ENCODE data around the gene ERFL. TPM values are rescaled to one million over a fixed set of nuclear protein-coding genes. Genes with fewer than 3 reads are reported as not detected.

Gene ERFL
- total RNA-seq, 1 donor from 2014 or later: 0.46 TPM

- Mint-ChIP-seq H3K27me3 (ENCODE audit: unreplicated experiment) (peaks cover 29% of the 10 kb centered on the region), H3K27ac (ENCODE audit: unreplicated experiment) (no peak overlapping the region), H3K9me3 (ENCODE audit: unreplicated experiment) (no peaks in the 10 kb centered on the region), H3K4me3 (ENCODE audit: unreplicated experiment) (peak overlapping the region; percentile 90), H3K4me1 (ENCODE audit: unreplicated experiment) (peaks cover 12% of the 10 kb centered on the region), H3K36me3 (ENCODE audit: low read depth, unreplicated experiment) (peaks cover 10% of the 10 kb centered on the region)
- DNase-seq (ENCODE audit: low spot score): no peak
- no peak for TF ChIP-seq CTCF (IDR thresholded peaks at IDR 0.05; ENCODE audit: unreplicated experiment)
These were observed 604 bp downstream of the ERFL start for GRCh38 chr19:41927497-41928192.

GRCh38 chr19:41926763-41927496 lies 1.3 kb downstream of the ERFL start:
- Mint-ChIP-seq H3K27me3 (ENCODE audit: unreplicated experiment) (peaks cover 31% of the 10 kb centered on the region), H3K27ac (ENCODE audit: unreplicated experiment) (no peak overlapping the region), H3K4me3 (ENCODE audit: unreplicated experiment) (no peak overlapping the region), H3K36me3 (ENCODE audit: low read depth, unreplicated experiment) (peaks cover 10% of the 10 kb centered on the region), H3K4me1 (ENCODE audit: unreplicated experiment) (peaks cover 16% of the 10 kb centered on the region), H3K9me3 (ENCODE audit: unreplicated experiment) (no peaks in the 10 kb centered on the region)
- no peak for TF ChIP-seq CTCF (IDR thresholded peaks at IDR 0.05; ENCODE audit: unreplicated experiment)
- DNase-seq (ENCODE audit: low spot score): no peak

- Mint-ChIP-seq H3K9me3 (ENCODE audit: unreplicated experiment) (no peaks in the 10 kb centered on the region), H3K4me3 (ENCODE audit: unreplicated experiment) (no peak overlapping the region), H3K27ac (ENCODE audit: unreplicated experiment) (no peak overlapping the region), H3K27me3 (ENCODE audit: unreplicated experiment) (peaks cover 31% of the 10 kb centered on the region), H3K4me1 (ENCODE audit: unreplicated experiment) (peaks cover 19% of the 10 kb centered on the region), H3K36me3 (ENCODE audit: low read depth, unreplicated experiment) (peaks cover 13% of the 10 kb centered on the region)
- no peak for TF ChIP-seq CTCF (IDR thresholded peaks at IDR 0.05; ENCODE audit: unreplicated experiment)
- DNase-seq (ENCODE audit: low spot score): no peak
These were observed 2.1 kb downstream of the ERFL start for GRCh38 chr19:41926028-41926762.

- H3K36me3 Mint-ChIP-seq (ENCODE audit: low read depth, unreplicated experiment): peaks cover 13% of the 10 kb centered on the region
- H3K27me3 Mint-ChIP-seq (ENCODE audit: unreplicated experiment): peaks cover 28% of the 10 kb centered on the region
- H3K27ac Mint-ChIP-seq (ENCODE audit: unreplicated experiment): no peak overlapping the region
- no peaks in the 10 kb centered on the region for H3K9me3 Mint-ChIP-seq (ENCODE audit: unreplicated experiment)
- H3K4me3 Mint-ChIP-seq (ENCODE audit: unreplicated experiment): no peak overlapping the region
- no peak for DNase-seq (ENCODE audit: low spot score)
- peaks cover 20% of the 10 kb centered on the region for H3K4me1 Mint-ChIP-seq (ENCODE audit: unreplicated experiment)
- TF ChIP-seq CTCF (IDR thresholded peaks at IDR 0.05; ENCODE audit: unreplicated experiment): no peak
These were observed 2.8 kb downstream of the ERFL start for GRCh38 chr19:41925208-41926003.
